SU-DHL-6 (cell line): ENCODE measurements around the gene FCHO1.
A peak's percentile ranks its signal among the peaks of the same experiment; 100 is the strongest.

Experiments
- H2AFZ ChIP-seq: fragments of 200-600 bp; sonication (generic); 2 replicates; pipeline ENCODE4 v1.6.1; 2014; ENCODE audit warnings: low read depth, mild to moderate bottlenecking, moderate library complexity, mixed read lengths, antibody characterized with exemption, low read length; ENCODE audit not compliant: severe bottlenecking
- H3F3A ChIP-seq: fragments of 200-600 bp; shearing (Covaris generic); 2 replicates; pipeline ENCODE4 v1.6.0; 2016; ENCODE audit warnings: antibody characterized with exemption, mild to moderate bottlenecking; ENCODE audit not compliant: insufficient read depth
- H3K27ac ChIP-seq: fragments of 200-600 bp; sonication (generic); 2 replicates; pipeline ENCODE4 v1.5.1; 2016; ENCODE audit warnings: low read depth, mild to moderate bottlenecking, low read length, moderate library complexity, mixed read lengths
- H3K27me3 ChIP-seq: fragments of 200-600 bp; sonication (generic), shearing (Covaris generic); 2 replicates; pipeline ENCODE4 v1.6.0; 2014; ENCODE audit warnings: mild to moderate bottlenecking, low read length
- H3K36me3 ChIP-seq: fragments of 200-600 bp; sonication (generic); 2 replicates; pipeline ENCODE4 v1.6.1; 2014; ENCODE audit warnings: mild to moderate bottlenecking, low read length, mixed read lengths
- H3K4me2 ChIP-seq: fragments of 300-600, 200-600 bp; shearing (Covaris generic), sonication (generic); 2 replicates; pipeline ENCODE4 v1.6.0; 2014; ENCODE audit warnings: low read length, low read depth, mild to moderate bottlenecking; ENCODE audit not compliant: poor library complexity, severe bottlenecking
- H3K4me3 ChIP-seq: fragments of 200-600 bp; sonication (generic); 2 replicates; pipeline ENCODE4 v1.5.1; 2014; ENCODE audit warnings: antibody characterized with exemption, low read length, mild to moderate bottlenecking, mixed read lengths; ENCODE audit not compliant: insufficient read depth, poor library complexity, severe bottlenecking
- H3K79me2 ChIP-seq: fragments of 200-600 bp; sonication (generic); 2 replicates; pipeline ENCODE4 v1.6.1; 2014; ENCODE audit warnings: mild to moderate bottlenecking, low read length, moderate library complexity; ENCODE audit not compliant: insufficient read depth
- H3K9ac ChIP-seq: fragments of 200-600 bp; sonication (generic); 2 replicates; pipeline ENCODE4 v1.7.0; 2014; ENCODE audit warnings: mild to moderate bottlenecking, low read length
- H3K9me2 ChIP-seq: fragments of 200-600 bp; sonication (generic); replicated peaks from 2 replicates; pipeline ENCODE4 v1.6.1; 2014; ENCODE audit warnings: low read length; ENCODE audit not compliant: insufficient read depth
- H3K9me3 ChIP-seq: fragments of 200-600 bp; sonication (generic); 2 replicates; pipeline ENCODE4 v1.6.1; 2014; ENCODE audit warnings: low read length, mixed read lengths; ENCODE audit not compliant: insufficient read depth
- H4K20me1 ChIP-seq: fragments of 200-600 bp; sonication (generic); 2 replicates; pipeline ENCODE4 v1.6.1; 2014; ENCODE audit warnings: low read depth, mild to moderate bottlenecking, antibody characterized with exemption, low read length, moderate library complexity, mixed read lengths
- CTCF ChIP-seq: fragments of 200-600 bp; sonication (generic); IDR thresholded peaks from one replicate; pipeline ENCODE4 v1.5.1; 2017; ENCODE audit warnings: antibody characterized with exemption, mild to moderate bottlenecking, low read length, moderate library complexity; ENCODE audit not compliant: insufficient read depth, poor library complexity, severe bottlenecking
- EZH2phosphoT487 ChIP-seq: fragments of 200-600 bp; sonication (generic), shearing (Covaris generic); conservative IDR thresholded peaks from 2 replicates; pipeline ENCODE4 v1.6.1; 2018; ENCODE audit warnings: mild to moderate bottlenecking, antibody characterized with exemption, low read length, moderate library complexity, mixed read lengths

FCHO1 gene

GRCh38 chr19:17748884-17749638 lies 2.2 kb upstream of the FCHO1 start:
- H3K27me3 ChIP-seq, result no peaks in the 10 kb centered on the region
- H3K4me2 ChIP-seq, result peak overlapping the region; percentile 73
- H3K27ac ChIP-seq, result peak overlapping the region; percentile 88
- H3K36me3 ChIP-seq, result no peaks in the 10 kb centered on the region
- TF ChIP-seq EZH2phosphoT487 (no peak), CTCF (no peak)
- H3K4me3 ChIP-seq, result peak overlapping the region; percentile 73
- H3K9ac ChIP-seq, result peak overlapping the region; percentile 67; the same call in 1 of the 2 replicates
- peaks cover 38% of the 10 kb centered on the region for H3F3A ChIP-seq
- H4K20me1 ChIP-seq, result no peaks in the 10 kb centered on the region
- H2AFZ ChIP-seq, result no peak overlapping the region
- H3K9me2 ChIP-seq, result no peaks in the 10 kb centered on the region
- H3K79me2 ChIP-seq, result peaks cover 48% of the 10 kb centered on the region
- no peaks in the 10 kb centered on the region for H3K9me3 ChIP-seq

- TF ChIP-seq EZH2phosphoT487 (no peak), CTCF (no peak)
- Histone ChIP-seq H3K79me2 (peaks cover 50% of the 10 kb centered on the region), H3F3A (peaks cover 45% of the 10 kb centered on the region), H3K9ac (peak overlapping the region; percentile 67), H3K36me3 (no peaks in the 10 kb centered on the region), H2AFZ (no peak overlapping the region), H4K20me1 (no peaks in the 10 kb centered on the region), H3K27me3 (no peaks in the 10 kb centered on the region), H3K4me3 (peak overlapping the region; percentile 51), H3K4me2 (peak overlapping the region; percentile 73), H3K27ac (peak overlapping the region; percentile 88), H3K9me2 (no peaks in the 10 kb centered on the region), H3K9me3 (no peaks in the 10 kb centered on the region)
Measured at GRCh38 chr19:17749912-17750317, 1.4 kb upstream of the FCHO1 start.

GRCh38 chr19:17751912-17752273 lies 616 bp downstream of the FCHO1 start:
- H3F3A ChIP-seq, result peaks cover 48% of the 10 kb centered on the region
- peak overlapping the region; percentile 67 for H3K9ac ChIP-seq
- H3K27me3 ChIP-seq, result no peaks in the 10 kb centered on the region
- peak overlapping the region; percentile 88 for H3K27ac ChIP-seq
- no peaks in the 10 kb centered on the region for H3K9me2 ChIP-seq
- TF ChIP-seq CTCF (no peak), EZH2phosphoT487 (no peak)
- no peak overlapping the region for H2AFZ ChIP-seq
- H3K4me3 ChIP-seq, result peak overlapping the region; percentile 51
- no peaks in the 10 kb centered on the region for H3K9me3 ChIP-seq
- no peaks in the 10 kb centered on the region for H4K20me1 ChIP-seq
- no peaks in the 10 kb centered on the region for H3K36me3 ChIP-seq
- peaks cover 50% of the 10 kb centered on the region for H3K79me2 ChIP-seq
- peak overlapping the region; percentile 73 for H3K4me2 ChIP-seq
